Smooth muscle cell (in vitro differentiated cells): ENCODE measurements around the gene PLCL1. TPM values are rescaled to one million over a fixed set of nuclear protein-coding genes. Genes with fewer than 3 reads are reported as not detected.

ENCODE experiments used
- DNase-seq: peaks from one replicate; lab custom pipeline; 2025; ENCODE audit not compliant: unreplicated experiment; lab: John Stamatoyannopoulos, UW
- H2AFZ ChIP-seq: fragments of 200-600 bp; sonication (generic); 2 replicates; pipeline ENCODE4 v1.6.0; 2016; ENCODE audit warnings: antibody characterized with exemption, low read depth, mild to moderate bottlenecking
- H3F3A ChIP-seq: fragments of 200-600 bp; sonication (generic); 2 replicates; pipeline ENCODE4 v1.6.0; 2017; ENCODE audit warnings: antibody characterized with exemption, low read depth
- H3K27ac ChIP-seq: fragments of 200-600 bp; sonication (generic); 2 replicates; pipeline ENCODE4 v1.5.1; 2016; ENCODE audit warnings: low read depth, mild to moderate bottlenecking
- H3K27me3 ChIP-seq: fragments of 200-600 bp; sonication (generic); 2 replicates; pipeline ENCODE4 v1.6.1; 2016; ENCODE audit warnings: low read depth, mild to moderate bottlenecking
- H3K36me3 ChIP-seq: fragments of 200-600 bp; sonication (generic); 2 replicates; pipeline ENCODE4 v1.5.1; 2016; ENCODE audit warnings: low read depth
- H3K4me1 ChIP-seq: fragments of 200-600 bp; sonication (generic); 2 replicates; pipeline ENCODE4 v1.5.1; 2016; ENCODE audit warnings: low read depth
- H3K4me2 ChIP-seq: fragments of 200-600 bp; sonication (generic); 2 replicates; pipeline ENCODE4 v1.6.0; 2016; ENCODE audit warnings: mild to moderate bottlenecking
- H3K4me3 ChIP-seq: fragments of 200-600 bp; sonication (generic); 2 replicates; pipeline ENCODE4 v1.5.1; 2016; ENCODE audit warnings: mild to moderate bottlenecking
- H3K79me2 ChIP-seq: fragments of 200-600 bp; sonication (generic); 2 replicates; pipeline ENCODE4 v1.6.0; 2016; ENCODE audit warnings: low read depth, mild to moderate bottlenecking
- H3K9ac ChIP-seq: fragments of 200-600 bp; sonication (generic); 2 replicates; pipeline ENCODE4 v1.6.0; 2016; ENCODE audit warnings: low read depth
- H3K9me3 ChIP-seq: fragments of 200-600 bp; sonication (generic); replicated peaks from 2 replicates; pipeline ENCODE4 v1.5.1; 2016; ENCODE audit warnings: low read depth
- H4K20me1 ChIP-seq: fragments of 200-600 bp; sonication (generic); 2 replicates; pipeline ENCODE4 v1.6.0; 2016; ENCODE audit warnings: low read depth
- CTCF ChIP-seq: fragments of 200-600 bp; sonication (generic); IDR thresholded peaks from 2 replicates; pipeline ENCODE4 v1.5.1; 2017; ENCODE audit warnings: borderline replicate concordance, mild to moderate bottlenecking, antibody characterized with exemption; ENCODE audit not compliant: insufficient read depth, poor library complexity, severe bottlenecking
- WGBS: methylation state at CpG from one replicate; pipeline ENCODE4 v1.1.7; 2016; ENCODE audit warnings: low lambda C conversion rate; 5-methylcytosine and 5-hydroxymethylcytosine counted together
- polyA plus RNA-seq: library from polyadenylated mRNA; unstranded; fragments of >200 nt; fragmentation: Nextera tagmentation; extraction: Ambion mirVana; gene quantifications from 2 replicates; pipeline ENCODE4 v1.2.1, GENCODE V29; 2016
- total RNA-seq: library from RNA; depleted of rRNA; stranded (reverse); fragments of >200 nt; gene quantifications from 2 replicates; pipeline ENCODE4 v1.2.3, GENCODE V29; 2014

The PLCL1 gene
- total and polyA plus RNA-seq, 2 experiments from 2014 or later, result 0.87 to 1.3 TPM

- H3F3A ChIP-seq, result no peaks in the 10 kb centered on the region
- no peaks in the 10 kb centered on the region for H3K4me1 ChIP-seq
- no peak overlapping the region for H3K4me2 ChIP-seq
- H3K36me3 ChIP-seq, result no peaks in the 10 kb centered on the region
- no peaks in the 10 kb centered on the region for H3K9me3 ChIP-seq
- H3K27me3 ChIP-seq, result no peaks in the 10 kb centered on the region
- H3K79me2 ChIP-seq, result no peaks in the 10 kb centered on the region
- H2AFZ ChIP-seq, result no peak overlapping the region
- no peak for DNase-seq
- 35% methylated on average over 1 of the region's 1 CpG for WGBS
- no peak overlapping the region for H3K27ac ChIP-seq
- no peak overlapping the region for H3K4me3 ChIP-seq
- no peak for TF ChIP-seq CTCF
- H4K20me1 ChIP-seq, result no peaks in the 10 kb centered on the region
- H3K9ac ChIP-seq, result no peak overlapping the region
These were observed 296.0 kb downstream of the PLCL1 start for GRCh38 chr2:198100346-198100745.

GRCh38 chr2:198101688-198102087, 297.3 kb downstream of the PLCL1 start:
- H3K27ac ChIP-seq, result no peak overlapping the region
- H3K9me3 ChIP-seq, result no peaks in the 10 kb centered on the region
- no peak for DNase-seq
- H3K4me3 ChIP-seq, result no peak overlapping the region
- no peaks in the 10 kb centered on the region for H3K27me3 ChIP-seq
- no peak overlapping the region for H3K4me2 ChIP-seq
- H4K20me1 ChIP-seq, result no peaks in the 10 kb centered on the region
- no peaks in the 10 kb centered on the region for H3K36me3 ChIP-seq
- no peaks in the 10 kb centered on the region for H3K79me2 ChIP-seq
- no peak for TF ChIP-seq CTCF
- H2AFZ ChIP-seq, result no peak overlapping the region
- H3K4me1 ChIP-seq, result no peaks in the 10 kb centered on the region
- H3F3A ChIP-seq, result no peaks in the 10 kb centered on the region
- no peak overlapping the region for H3K9ac ChIP-seq
- 91% methylated on average over 3 of the region's 3 CpGs for WGBS

- Histone ChIP-seq H3K36me3 (no peaks in the 10 kb centered on the region), H3K27ac (no peak overlapping the region), H4K20me1 (no peaks in the 10 kb centered on the region), H3K4me3 (no peak overlapping the region), H3K27me3 (no peaks in the 10 kb centered on the region), H3K79me2 (no peaks in the 10 kb centered on the region), H3K4me2 (no peak overlapping the region), H3F3A (no peaks in the 10 kb centered on the region), H3K9me3 (no peaks in the 10 kb centered on the region), H3K9ac (no peak overlapping the region), H3K4me1 (no peaks in the 10 kb centered on the region), H2AFZ (no peak overlapping the region)
- no peak for DNase-seq
- WGBS, result 94% methylated on average over 3 of the region's 3 CpGs
- no peak for TF ChIP-seq CTCF
These were observed 297.7 kb downstream of the PLCL1 start for GRCh38 chr2:198102120-198102519.

- no peak overlapping the region for H3K4me2 ChIP-seq
- no peak overlapping the region for H2AFZ ChIP-seq
- no peaks in the 10 kb centered on the region for H3K27me3 ChIP-seq
- no peaks in the 10 kb centered on the region for H3K36me3 ChIP-seq
- no peaks in the 10 kb centered on the region for H3K4me1 ChIP-seq
- no peaks in the 10 kb centered on the region for H4K20me1 ChIP-seq
- no peaks in the 10 kb centered on the region for H3K9me3 ChIP-seq
- no peaks in the 10 kb centered on the region for H3F3A ChIP-seq
- H3K27ac ChIP-seq, result no peak overlapping the region
- no peak overlapping the region for H3K9ac ChIP-seq
- no peak for DNase-seq
- no peak for TF ChIP-seq CTCF
- H3K4me3 ChIP-seq, result no peak overlapping the region
- WGBS, result 88% methylated on average over 2 of the region's 2 CpGs
- no peaks in the 10 kb centered on the region for H3K79me2 ChIP-seq
These were observed 298.5 kb downstream of the PLCL1 start for GRCh38 chr2:198102856-198103255.
